ENCODE measurements around the gene HERC6.

DNA sequence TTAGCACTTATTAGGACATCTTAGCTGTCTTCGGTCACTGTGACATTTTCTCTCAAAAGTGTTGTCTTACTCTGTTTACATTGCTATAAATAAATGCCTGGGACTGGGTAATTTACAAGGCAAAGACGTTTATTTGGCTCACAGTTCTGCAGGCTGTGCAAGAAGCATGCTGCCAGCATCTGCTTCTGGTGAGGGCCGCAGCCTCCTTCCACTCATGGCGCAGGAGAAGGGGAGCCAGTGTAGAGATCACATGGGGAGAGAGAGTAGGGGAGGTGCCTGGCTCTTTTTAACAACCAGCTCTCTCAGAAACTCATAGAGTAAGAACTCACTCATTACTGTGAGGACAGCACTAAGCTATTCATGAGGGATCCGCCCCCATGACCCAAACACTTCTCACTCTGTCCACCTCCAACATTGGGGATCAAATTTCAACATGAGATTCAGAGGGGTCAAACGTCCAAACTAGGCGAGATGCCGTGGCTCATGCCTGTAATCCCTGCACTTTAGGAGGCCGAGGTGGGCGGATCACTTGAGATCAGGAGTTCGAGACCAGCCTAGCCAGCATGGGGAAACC is 43.5 kb upstream of the HERC6 start:
- TF ChIP-seq, protein P1, sequence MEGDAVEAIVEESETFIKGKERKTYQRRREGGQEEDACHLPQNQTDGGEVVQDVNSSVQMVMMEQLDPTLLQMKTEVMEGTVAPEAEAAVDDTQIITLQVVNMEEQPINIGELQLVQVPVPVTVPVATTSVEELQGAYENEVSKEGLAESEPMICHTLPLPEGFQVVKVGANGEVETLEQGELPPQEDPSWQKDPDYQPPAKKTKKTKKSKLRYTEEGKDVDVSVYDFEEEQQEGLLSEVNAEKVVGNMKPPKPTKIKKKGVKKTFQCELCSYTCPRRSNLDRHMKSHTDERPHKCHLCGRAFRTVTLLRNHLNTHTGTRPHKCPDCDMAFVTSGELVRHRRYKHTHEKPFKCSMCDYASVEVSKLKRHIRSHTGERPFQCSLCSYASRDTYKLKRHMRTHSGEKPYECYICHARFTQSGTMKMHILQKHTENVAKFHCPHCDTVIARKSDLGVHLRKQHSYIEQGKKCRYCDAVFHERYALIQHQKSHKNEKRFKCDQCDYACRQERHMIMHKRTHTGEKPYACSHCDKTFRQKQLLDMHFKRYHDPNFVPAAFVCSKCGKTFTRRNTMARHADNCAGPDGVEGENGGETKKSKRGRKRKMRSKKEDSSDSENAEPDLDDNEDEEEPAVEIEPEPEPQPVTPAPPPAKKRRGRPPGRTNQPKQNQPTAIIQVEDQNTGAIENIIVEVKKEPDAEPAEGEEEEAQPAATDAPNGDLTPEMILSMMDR (IDR thresholded peaks at IDR 0.05; ENCODE audit: low read depth, low read length), result no peak
- TF ChIP-seq POLR2A (IDR thresholded peaks at IDR 0.05; ENCODE audit: extremely low read depth, insufficient read length) (no peak), MAX (IDR thresholded peaks at IDR 0.05; ENCODE audit: low read depth, low read length) (no peak), MYC (IDR thresholded peaks at IDR 0.05; ENCODE audit: low read depth, low read length) (no peak)
